ENCODE measurements around the gene NCOA3. TPM values are rescaled to one million over a fixed set of nuclear protein-coding genes. Genes with fewer than 3 reads are reported as not detected.

The NCOA3 gene
- total RNA-seq, 1 experiment from 2014 or later, result 23.3 TPM

DNA sequence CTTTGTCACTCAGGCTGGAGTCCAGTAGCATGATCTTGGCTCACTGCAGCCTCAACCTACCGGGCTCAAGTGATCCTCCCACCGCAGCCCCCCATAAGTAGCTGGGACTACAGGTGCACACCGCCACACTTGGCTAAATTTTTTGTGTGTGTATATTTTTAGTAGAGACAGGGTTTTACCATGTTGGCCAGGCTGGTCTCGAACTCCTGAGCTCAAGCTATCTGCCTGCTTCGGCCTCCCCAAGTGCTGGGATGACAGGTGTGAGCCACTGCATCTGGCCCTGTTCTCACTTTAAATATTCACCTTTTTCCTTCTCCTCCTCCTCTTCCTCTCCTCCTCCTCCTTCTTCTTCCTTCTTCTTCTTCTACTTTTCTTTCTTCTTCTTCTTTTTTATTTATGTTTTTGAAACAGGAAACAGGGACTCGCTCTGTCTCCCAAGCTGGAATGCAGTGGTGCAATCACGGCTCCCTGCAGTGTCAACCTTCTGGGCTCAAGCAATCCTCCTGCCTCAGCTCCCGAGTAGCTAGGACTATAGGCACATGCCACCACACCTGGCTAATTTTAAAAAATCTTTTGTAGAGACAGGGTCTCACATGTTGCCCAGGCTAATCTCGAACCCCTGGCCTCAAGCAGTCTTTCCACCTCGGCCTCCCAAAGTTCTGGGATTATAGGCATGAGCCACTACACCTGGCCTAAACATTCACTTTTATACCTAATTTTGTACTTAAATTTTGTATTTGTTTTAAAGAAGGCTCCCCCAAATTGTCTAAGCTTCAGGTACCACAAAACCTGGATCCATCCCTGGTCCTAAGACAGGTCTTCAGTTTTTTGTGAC, 47.2 kb upstream of the NCOA3 start:
- Histone ChIP-seq H4K91ac (ENCODE audit: insufficient read length, low read depth, low read length) (no peak overlapping the region), H3K23ac (ENCODE audit: insufficient read length, low read depth, low read length) (no peak overlapping the region), H3K9me3 (ENCODE audit: control insufficient read depth, low read depth, low read length) (no peaks in the 10 kb centered on the region), H3K23me2 (ENCODE audit: insufficient read length, low read depth, low read length, poor library complexity, severe bottlenecking) (no peaks in the 10 kb centered on the region), H2BK5ac (ENCODE audit: insufficient read length, low read length) (no peak overlapping the region), H3K18ac (ENCODE audit: insufficient read length, low read depth, low read length) (no peak overlapping the region), H3K14ac (ENCODE audit: insufficient read depth, low read length) (no peak overlapping the region), H3K4me2 (ENCODE audit: insufficient read depth, insufficient read length, low read length) (no peak overlapping the region), H4K5ac (ENCODE audit: insufficient read length, low read depth, low read length) (no peak overlapping the region), H2BK12ac (ENCODE audit: insufficient read length, low read depth, low read length) (no peak overlapping the region), H2AK5ac (ENCODE audit: insufficient read length, low read length) (no peak overlapping the region), H3T11ph (ENCODE audit: low read length) (no peak overlapping the region), H3K79me1 (ENCODE audit: insufficient read depth, low read depth, low read length, poor library complexity, severe bottlenecking) (no peaks in the 10 kb centered on the region), H4K20me1 (ENCODE audit: control insufficient read depth, insufficient read depth, insufficient read length) (no peaks in the 10 kb centered on the region), H2BK20ac (ENCODE audit: low read depth, low read length, poor library complexity, severe bottlenecking) (no peak overlapping the region), H3K27me3 (ENCODE audit: insufficient read depth, low read length) (no peaks in the 10 kb centered on the region), H2AFZ (ENCODE audit: low read length) (no peak overlapping the region), H3K4ac (ENCODE audit: low read depth, low read length) (no peak overlapping the region), H3K9ac (ENCODE audit: extremely low read depth, insufficient read length, low read length) (no peak overlapping the region), H2BK120ac (ENCODE audit: low read depth, low read length, poor library complexity, severe bottlenecking) (no peak overlapping the region), H3K27ac (ENCODE audit: insufficient read length, low read depth, low read length) (no peak overlapping the region), H4K8ac (replicated peaks; ENCODE audit: insufficient read length, low read depth, low read length) (no peak overlapping the region), H3K56ac (ENCODE audit: insufficient read length, low read depth, low read length) (no peak overlapping the region), H2BK15ac (ENCODE audit: low read depth, low read length) (no peak overlapping the region), H3K4me1 (ENCODE audit: insufficient read depth, low read length) (no peaks in the 10 kb centered on the region), H3K79me2 (ENCODE audit: insufficient read depth, low read length) (no peaks in the 10 kb centered on the region)
- peak overlapping the region in 2 of 3 experiments; percentile 32 to 45; a peak in 2 of 7 replicates for H3K27ac Mint-ChIP-seq
- TF ChIP-seq CTCF (conservative IDR thresholded peaks at IDR 0.05), result no peak
- no peaks in the 10 kb centered on the region for H3K27me3 Mint-ChIP-seq (ENCODE audit: low read depth)
- no peaks in the 10 kb centered on the region for H3K9me3 Mint-ChIP-seq
- WGBS (ENCODE audit: extremely low coverage, insufficient read length, low lambda C conversion rate), result no CpG with 5 or more reads among the region's 10 CpGs
- H3K4me3 Mint-ChIP-seq, result no peak overlapping the region
- DNase-seq, result no peak
- no peaks in the 10 kb centered on the region for H3K36me3 Mint-ChIP-seq (ENCODE audit: insufficient read depth in 1 of 3, low read depth in 3 of 3)
- peaks cover 2 to 3% of the 10 kb centered on the region in 2 experiments; a peak in 3 of 4 replicates for H3K4me1 Mint-ChIP-seq

Data from H9 (cell line).